ENCODE measurements around the gene CPS1. TPM values are rescaled to one million over a fixed set of nuclear protein-coding genes. Genes with fewer than 3 reads are reported as not detected.

CPS1 gene
- total RNA-seq, 1 donor from 2014 or later = 3.0 TPM

DNA sequence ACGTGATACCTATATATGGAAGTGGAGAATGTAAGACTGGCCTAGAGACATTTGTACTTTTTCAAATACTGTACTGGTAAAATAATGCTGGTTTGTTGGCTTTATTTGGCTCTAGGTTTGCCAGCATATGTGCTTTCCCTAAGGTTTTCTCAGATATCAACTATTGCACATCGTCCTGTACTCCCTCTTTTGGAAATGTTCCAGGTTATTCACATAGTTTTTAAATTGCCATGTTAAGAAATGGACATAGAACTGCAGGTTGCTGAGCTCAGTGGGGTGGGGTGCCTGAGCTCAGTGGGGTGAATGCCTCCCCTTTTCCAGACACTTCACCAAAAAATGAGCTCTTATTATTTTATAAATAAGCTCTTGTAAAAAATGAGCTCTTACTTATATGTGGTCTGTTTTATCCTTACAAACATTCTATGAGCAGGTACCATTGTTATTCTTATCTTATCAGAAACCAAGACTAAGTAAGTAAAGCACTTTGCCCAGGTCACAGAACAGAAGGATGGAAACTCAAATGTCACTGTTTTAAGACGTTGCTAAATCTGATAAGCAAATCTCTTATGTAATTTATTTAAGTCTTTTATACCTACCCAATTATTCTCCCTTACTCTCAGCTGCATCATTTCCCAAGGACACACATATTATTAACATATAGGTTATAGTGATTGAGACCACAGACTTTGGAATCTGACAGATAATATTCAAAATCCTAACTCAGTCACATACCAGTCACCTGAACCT, 99.0 kb downstream of the CPS1 start:
- Histone ChIP-seq H3K4me1 (no peaks in the 10 kb centered on the region), H3K4me3 (no peak overlapping the region), H3K27ac (no peak overlapping the region), H3K27me3 (ENCODE audit: low read depth) (no peaks in the 10 kb centered on the region), H3K36me3 (no peaks in the 10 kb centered on the region), H3K9me3 (no peaks in the 10 kb centered on the region)
- DNase-seq (no peak), ATAC-seq (no peak)
- TF ChIP-seq, protein P1, sequence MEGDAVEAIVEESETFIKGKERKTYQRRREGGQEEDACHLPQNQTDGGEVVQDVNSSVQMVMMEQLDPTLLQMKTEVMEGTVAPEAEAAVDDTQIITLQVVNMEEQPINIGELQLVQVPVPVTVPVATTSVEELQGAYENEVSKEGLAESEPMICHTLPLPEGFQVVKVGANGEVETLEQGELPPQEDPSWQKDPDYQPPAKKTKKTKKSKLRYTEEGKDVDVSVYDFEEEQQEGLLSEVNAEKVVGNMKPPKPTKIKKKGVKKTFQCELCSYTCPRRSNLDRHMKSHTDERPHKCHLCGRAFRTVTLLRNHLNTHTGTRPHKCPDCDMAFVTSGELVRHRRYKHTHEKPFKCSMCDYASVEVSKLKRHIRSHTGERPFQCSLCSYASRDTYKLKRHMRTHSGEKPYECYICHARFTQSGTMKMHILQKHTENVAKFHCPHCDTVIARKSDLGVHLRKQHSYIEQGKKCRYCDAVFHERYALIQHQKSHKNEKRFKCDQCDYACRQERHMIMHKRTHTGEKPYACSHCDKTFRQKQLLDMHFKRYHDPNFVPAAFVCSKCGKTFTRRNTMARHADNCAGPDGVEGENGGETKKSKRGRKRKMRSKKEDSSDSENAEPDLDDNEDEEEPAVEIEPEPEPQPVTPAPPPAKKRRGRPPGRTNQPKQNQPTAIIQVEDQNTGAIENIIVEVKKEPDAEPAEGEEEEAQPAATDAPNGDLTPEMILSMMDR (IDR thresholded peaks at IDR 0.05) = no peak
- intact Hi-C loops (cut with DNase I) = no loop called here

DNA sequence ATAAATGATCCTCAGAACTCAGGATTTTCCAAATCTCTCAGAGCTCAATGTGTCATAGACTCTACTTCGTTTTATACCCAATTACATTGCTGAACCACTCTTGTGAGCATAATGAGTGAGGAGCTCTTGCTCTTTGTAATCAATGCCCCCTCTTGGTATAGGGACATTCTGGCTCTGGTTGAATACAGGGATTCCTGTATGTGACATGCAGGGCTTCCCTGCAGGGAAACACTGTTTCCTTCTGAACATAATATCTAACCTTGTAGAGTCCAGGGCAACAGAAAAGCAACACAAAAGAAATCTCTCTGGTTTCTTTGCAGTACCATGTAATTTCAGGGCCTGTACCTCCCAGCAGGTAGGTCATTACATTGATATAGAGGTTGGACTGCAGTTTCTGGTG, 101.5 kb downstream of the CPS1 start:
- Histone ChIP-seq H3K4me3 (no peak overlapping the region), H3K4me1 (no peaks in the 10 kb centered on the region), H3K9me3 (peaks cover 6% of the 10 kb centered on the region), H3K27ac (no peak overlapping the region), H3K36me3 (no peaks in the 10 kb centered on the region), H3K27me3 (ENCODE audit: low read depth) (no peaks in the 10 kb centered on the region)
- no peak for ATAC-seq
- TF ChIP-seq, protein P1 (IDR thresholded peaks at IDR 0.05) = no peak
- DNase-seq = no peak
- intact Hi-C loops (cut with DNase I) = no loop called here

DNA sequence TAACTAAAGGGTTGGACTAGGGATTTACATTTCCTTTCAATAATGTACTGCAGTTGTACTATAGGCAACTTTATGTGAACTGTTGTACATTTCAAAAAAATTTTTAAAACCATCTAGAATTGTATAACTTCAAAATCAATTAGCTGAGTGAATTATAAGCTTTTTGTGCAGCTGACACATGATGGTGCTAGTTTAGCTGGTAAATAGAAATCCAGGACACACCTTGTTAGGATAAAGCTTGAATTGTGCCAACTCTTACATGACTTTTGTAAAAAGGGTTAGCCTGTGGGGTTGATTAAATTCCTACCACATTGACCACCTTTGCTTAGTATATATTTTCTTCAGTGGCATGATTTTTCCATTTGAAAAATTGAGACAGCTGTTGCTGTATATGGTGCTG, 104.4 kb downstream of the CPS1 start:
- Histone ChIP-seq H3K27ac (no peak overlapping the region), H3K4me1 (no peaks in the 10 kb centered on the region), H3K4me3 (no peak overlapping the region), H3K9me3 (peaks cover 6% of the 10 kb centered on the region), H3K27me3 (ENCODE audit: low read depth) (no peaks in the 10 kb centered on the region), H3K36me3 (no peaks in the 10 kb centered on the region)
- TF ChIP-seq, protein P1 (IDR thresholded peaks at IDR 0.05) = no peak
- no peak for ATAC-seq
- intact Hi-C loops (cut with DNase I) = no loop called here
- DNase-seq = no peak

DNA sequence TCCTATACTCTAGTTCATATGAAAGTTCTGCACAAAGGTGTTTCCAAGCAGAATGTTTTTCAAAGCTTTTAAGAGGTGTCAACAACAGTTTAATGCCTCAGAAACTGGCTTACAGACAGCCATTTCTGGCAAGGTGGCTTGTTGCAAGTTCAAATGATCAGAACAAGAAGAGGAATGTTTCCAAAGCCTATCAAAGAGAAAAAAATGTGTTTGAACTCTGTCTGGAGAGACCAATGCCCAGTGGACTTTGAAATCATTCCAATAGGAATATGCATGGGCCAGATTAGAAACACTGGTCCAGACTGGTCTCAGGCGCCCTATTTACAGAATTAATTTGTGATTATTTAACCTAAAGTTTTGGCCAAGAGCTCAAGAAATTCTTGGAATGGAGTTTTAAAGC, 106.2 kb downstream of the CPS1 start:
- intact Hi-C loops (cut with DNase I) = no loop called here
- no peak for ATAC-seq
- H3K9me3 ChIP-seq = peaks cover 6% of the 10 kb centered on the region

DNA sequence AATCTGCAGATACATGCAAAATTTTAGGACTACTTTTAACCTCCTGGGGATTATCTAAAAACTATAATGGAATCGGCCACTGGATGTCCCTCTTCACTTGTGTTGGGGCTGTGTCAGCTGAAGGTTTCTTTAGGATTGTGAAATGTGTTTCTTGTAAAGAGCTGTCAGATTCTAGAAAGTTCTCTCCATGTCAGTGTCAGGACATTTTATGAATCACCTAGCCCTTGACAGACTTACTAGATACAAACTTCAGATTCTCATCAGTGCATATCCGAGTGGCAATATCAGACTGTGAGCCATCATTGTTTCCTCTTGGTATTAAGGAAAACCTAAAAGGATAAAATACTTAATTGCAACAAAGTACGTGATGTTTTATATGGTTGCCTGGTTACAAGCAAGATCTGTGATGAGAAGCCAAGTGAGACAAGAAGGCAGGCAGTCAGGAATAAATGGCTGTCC, 107.3 kb downstream of the CPS1 start:
- H3K27me3 ChIP-seq (ENCODE audit: low read depth) = no peaks in the 10 kb centered on the region
- no peak overlapping the region for H3K27ac ChIP-seq
- intact Hi-C loops (cut with DNase I) = no loop called here
- H3K4me1 ChIP-seq = no peaks in the 10 kb centered on the region
- peak in 1 of 2 donors; percentile 29 for ATAC-seq
- TF ChIP-seq, protein P1 (IDR thresholded peaks at IDR 0.05) = no peak
- peaks cover 6% of the 10 kb centered on the region for H3K9me3 ChIP-seq
- no peak overlapping the region for H3K4me3 ChIP-seq
- H3K36me3 ChIP-seq = no peaks in the 10 kb centered on the region
- DNase-seq = no peak

More for the DNA sequence above, 106.2 kb downstream of the CPS1 start:
- no peak overlapping the region for H3K27ac ChIP-seq
- no peaks in the 10 kb centered on the region for H3K4me1 ChIP-seq
- H3K36me3 ChIP-seq = no peaks in the 10 kb centered on the region
- no peak overlapping the region for H3K4me3 ChIP-seq
- TF ChIP-seq, protein P1 (IDR thresholded peaks at IDR 0.05) = no peak
- no peak for DNase-seq
- no peaks in the 10 kb centered on the region for H3K27me3 ChIP-seq (ENCODE audit: low read depth)
